GM12875 (cell line): ENCODE measurements around the gene LAYN.

ENCODE experiments used
- H3K4me3 ChIP-seq: one replicate; pipeline ENCODE4 v1.5.1; 2011; ENCODE audit warnings: low read depth, low read length, control low read depth
- TF ChIP-seq, protein P1 (sequence below): IDR thresholded peaks from 2 replicates; pipeline ENCODE4 v1.5.1; 2011; ENCODE audit warnings: low read depth, mild to moderate bottlenecking, control low read depth, inconsistent platforms, low read length, moderate library complexity, borderline replicate concordance; ENCODE audit not compliant: insufficient read depth

Gene LAYN, protein sequence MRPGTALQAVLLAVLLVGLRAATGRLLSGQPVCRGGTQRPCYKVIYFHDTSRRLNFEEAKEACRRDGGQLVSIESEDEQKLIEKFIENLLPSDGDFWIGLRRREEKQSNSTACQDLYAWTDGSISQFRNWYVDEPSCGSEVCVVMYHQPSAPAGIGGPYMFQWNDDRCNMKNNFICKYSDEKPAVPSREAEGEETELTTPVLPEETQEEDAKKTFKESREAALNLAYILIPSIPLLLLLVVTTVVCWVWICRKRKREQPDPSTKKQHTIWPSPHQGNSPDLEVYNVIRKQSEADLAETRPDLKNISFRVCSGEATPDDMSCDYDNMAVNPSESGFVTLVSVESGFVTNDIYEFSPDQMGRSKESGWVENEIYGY

DNA sequence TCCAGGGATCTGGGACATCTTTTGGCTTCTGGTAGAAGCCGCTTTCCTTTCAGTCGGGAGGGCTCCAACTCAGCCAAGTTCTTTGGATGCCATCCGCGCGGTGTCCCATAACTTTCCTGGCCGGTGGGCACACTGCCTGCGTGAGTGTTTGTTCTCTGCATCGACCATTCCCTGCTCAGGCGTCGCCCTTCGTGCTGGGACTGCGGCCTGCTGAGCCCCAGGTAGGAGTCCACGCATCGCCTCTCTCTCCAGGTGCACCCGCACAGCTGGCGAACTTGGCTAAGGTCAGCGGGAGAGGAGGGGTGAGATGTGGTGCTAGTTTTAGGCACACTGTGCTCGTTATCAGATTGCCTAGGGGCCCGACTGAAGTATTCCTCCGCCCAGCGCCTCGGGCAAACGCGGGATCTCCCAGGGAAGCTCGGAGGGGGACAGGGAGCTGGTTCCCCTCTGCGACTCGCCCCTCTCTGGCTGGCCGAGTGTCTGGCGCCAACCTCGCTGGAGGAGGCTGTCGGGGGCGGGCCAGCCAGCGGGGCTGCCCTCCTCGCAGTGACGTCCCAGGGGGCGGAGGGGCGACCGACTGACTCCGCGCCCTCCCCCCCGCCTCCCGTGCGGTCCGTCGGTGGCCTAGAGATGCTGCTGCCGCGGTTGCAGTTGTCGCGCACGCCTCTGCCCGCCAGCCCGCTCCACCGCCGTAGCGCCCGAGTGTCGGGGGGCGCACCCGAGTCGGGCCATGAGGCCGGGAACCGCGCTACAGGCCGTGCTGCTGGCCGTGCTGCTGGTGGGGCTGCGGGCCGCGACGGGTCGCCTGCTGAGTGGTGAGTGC is at the start of gene LAYN:
Gene LAYN (plus strand): TSS at position 607 of the 823 bp plus-strand sequence. CDS start 124 bp downstream, at position 731.
- TF ChIP-seq, protein P1, sequence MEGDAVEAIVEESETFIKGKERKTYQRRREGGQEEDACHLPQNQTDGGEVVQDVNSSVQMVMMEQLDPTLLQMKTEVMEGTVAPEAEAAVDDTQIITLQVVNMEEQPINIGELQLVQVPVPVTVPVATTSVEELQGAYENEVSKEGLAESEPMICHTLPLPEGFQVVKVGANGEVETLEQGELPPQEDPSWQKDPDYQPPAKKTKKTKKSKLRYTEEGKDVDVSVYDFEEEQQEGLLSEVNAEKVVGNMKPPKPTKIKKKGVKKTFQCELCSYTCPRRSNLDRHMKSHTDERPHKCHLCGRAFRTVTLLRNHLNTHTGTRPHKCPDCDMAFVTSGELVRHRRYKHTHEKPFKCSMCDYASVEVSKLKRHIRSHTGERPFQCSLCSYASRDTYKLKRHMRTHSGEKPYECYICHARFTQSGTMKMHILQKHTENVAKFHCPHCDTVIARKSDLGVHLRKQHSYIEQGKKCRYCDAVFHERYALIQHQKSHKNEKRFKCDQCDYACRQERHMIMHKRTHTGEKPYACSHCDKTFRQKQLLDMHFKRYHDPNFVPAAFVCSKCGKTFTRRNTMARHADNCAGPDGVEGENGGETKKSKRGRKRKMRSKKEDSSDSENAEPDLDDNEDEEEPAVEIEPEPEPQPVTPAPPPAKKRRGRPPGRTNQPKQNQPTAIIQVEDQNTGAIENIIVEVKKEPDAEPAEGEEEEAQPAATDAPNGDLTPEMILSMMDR = no peak
- H3K4me3 ChIP-seq = no peak within 1 kb of the TSS

- TF ChIP-seq, protein P1 = no peak
Observed at GRCh38 chr11:111494040-111494439, 46.5 kb upstream of the LAYN start.

GRCh38 chr11:111499483-111499882 is 41.0 kb upstream of the LAYN start:
- TF ChIP-seq, protein P1 = no peak
- no peak overlapping the region for H3K4me3 ChIP-seq

More at GRCh38 chr11:111494040-111494439, 46.5 kb upstream of the LAYN start:
- no peak overlapping the region for H3K4me3 ChIP-seq

GRCh38 chr11:111500481-111500880 is 40.0 kb upstream of the LAYN start:
- H3K4me3 ChIP-seq = no peak overlapping the region
- TF ChIP-seq, protein P1 = no peak

DNA sequence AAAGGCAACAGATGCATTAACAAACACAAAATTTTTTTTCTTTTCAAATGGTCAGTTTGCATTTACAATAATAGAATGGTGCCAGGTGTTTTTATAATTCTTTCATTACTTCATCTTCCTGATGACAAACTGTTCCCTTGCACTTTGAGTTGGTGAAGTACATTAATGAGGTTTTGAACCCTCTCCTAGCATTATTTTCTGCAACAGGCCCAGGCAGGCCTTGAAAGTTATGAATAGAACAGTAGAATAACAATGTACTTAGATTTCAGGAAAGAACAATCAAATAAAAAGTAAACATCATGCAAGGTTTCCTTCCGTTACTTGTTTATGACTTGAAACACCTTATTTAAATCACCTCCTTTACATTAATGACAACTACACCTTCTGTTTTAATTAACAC is 37.9 kb upstream of the LAYN start:
- TF ChIP-seq, protein P1 = no peak
- H3K4me3 ChIP-seq = no peak overlapping the region

GRCh38 chr11:111510311-111510710 is 30.2 kb upstream of the LAYN start:
- H3K4me3 ChIP-seq = no peak overlapping the region
- TF ChIP-seq, protein P1 = no peak
